Measurements from ENCODE around the gene IL4R.
"Not testable (repeated sequence)": the region's sequence is repeated elsewhere in the genome, so short reads cannot be mapped to it uniquely, and the experiment has no call there.

DNA sequence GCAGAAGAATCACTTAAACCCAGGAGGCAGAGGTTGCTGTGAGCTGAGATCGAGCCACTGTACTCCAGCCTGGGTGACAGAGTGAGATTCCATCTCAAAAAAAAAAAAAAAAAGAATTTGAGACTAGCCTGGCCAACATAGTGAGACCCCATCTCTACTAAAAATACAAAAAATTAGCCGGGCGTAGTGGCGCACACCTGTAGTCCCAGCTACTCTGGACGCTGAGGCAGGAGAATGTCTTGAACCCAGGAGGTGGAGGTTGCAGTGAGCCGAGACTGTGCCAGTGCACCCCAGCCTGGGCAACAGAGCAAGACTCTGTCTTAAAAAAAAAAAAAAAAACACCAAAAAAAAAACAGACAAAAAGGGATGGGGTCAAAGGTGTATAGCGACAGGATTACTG lies 41.1 kb upstream of the IL4R start:
- TF ChIP-seq, protein P1, sequence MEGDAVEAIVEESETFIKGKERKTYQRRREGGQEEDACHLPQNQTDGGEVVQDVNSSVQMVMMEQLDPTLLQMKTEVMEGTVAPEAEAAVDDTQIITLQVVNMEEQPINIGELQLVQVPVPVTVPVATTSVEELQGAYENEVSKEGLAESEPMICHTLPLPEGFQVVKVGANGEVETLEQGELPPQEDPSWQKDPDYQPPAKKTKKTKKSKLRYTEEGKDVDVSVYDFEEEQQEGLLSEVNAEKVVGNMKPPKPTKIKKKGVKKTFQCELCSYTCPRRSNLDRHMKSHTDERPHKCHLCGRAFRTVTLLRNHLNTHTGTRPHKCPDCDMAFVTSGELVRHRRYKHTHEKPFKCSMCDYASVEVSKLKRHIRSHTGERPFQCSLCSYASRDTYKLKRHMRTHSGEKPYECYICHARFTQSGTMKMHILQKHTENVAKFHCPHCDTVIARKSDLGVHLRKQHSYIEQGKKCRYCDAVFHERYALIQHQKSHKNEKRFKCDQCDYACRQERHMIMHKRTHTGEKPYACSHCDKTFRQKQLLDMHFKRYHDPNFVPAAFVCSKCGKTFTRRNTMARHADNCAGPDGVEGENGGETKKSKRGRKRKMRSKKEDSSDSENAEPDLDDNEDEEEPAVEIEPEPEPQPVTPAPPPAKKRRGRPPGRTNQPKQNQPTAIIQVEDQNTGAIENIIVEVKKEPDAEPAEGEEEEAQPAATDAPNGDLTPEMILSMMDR (IDR thresholded peaks at IDR 0.05): not testable (repeated sequence)
- not testable (repeated sequence) for TF ChIP-seq POLR2AphosphoS5 (IDR thresholded peaks at IDR 0.05)
